GM23338 (cell line): Measurements from ENCODE around the gene RABGAP1L.

Source experiments
- CREB1 ChIP-seq: fragments of 250-450 bp; sonication (Bioruptor Pico); IDR thresholded peaks from 2 replicates; pipeline ENCODE4 v1.5.0; 2020; ENCODE audit warnings: low read depth, mild to moderate bottlenecking, moderate library complexity
- EZH2 ChIP-seq: fragments of 200-600 bp; sonication (generic); IDR thresholded peaks from one replicate; pipeline ENCODE4 v1.8.0; 2017; ENCODE audit warnings: antibody characterized with exemption, mild to moderate bottlenecking, low read depth; ENCODE audit not compliant: unreplicated experiment
- EZH2phosphoT487 ChIP-seq: fragments of 200-600 bp; sonication (generic); IDR thresholded peaks from one replicate; pipeline ENCODE4 v1.8.1; 2018; ENCODE audit warnings: antibody characterized with exemption; ENCODE audit not compliant: unreplicated experiment
- JUNB ChIP-seq: IDR thresholded peaks from one replicate; pipeline ENCODE4 v1.6.1; 2016; ENCODE audit warnings: antibody characterized with exemption; ENCODE audit not compliant: unreplicated experiment
- NANOG ChIP-seq: IDR thresholded peaks from 2 replicates; pipeline ENCODE4 v1.6.1; 2016; ENCODE audit warnings: antibody characterized with exemption, borderline replicate concordance
- POLR2AphosphoS5 ChIP-seq: IDR thresholded peaks from 2 replicates; pipeline ENCODE4 v1.6.1; 2016; ENCODE audit warnings: antibody characterized with exemption, low read depth
- STAT1 ChIP-seq: IDR thresholded peaks from one replicate; pipeline ENCODE4 v1.6.1; 2016; ENCODE audit warnings: antibody characterized with exemption; ENCODE audit not compliant: unreplicated experiment
- ZNF114 ChIP-seq: fragments of 250-450 bp; sonication (Bioruptor Pico); IDR thresholded peaks from 2 replicates; pipeline ENCODE4 v1.5.0; 2020; ENCODE audit warnings: mild to moderate bottlenecking, moderate library complexity
- ZNF331 ChIP-seq: fragments of 250-450 bp; sonication (Bioruptor Pico); IDR thresholded peaks from 2 replicates; pipeline ENCODE4 v1.5.0; 2020; ENCODE audit warnings: low read depth, mild to moderate bottlenecking, moderate library complexity
- TF ChIP-seq, protein P1 (sequence below), 2 experiments: fragments of 200-600 bp in 1 of 2; sonication (generic) in 1 of 2; conservative IDR thresholded peaks; 2 replicates each; pipeline versions ENCODE4 v1.5.1 to v1.6.1; 2016 to 2017; ENCODE audit warnings: antibody characterized with exemption in 2 of 2, low read depth in 2 of 2, mild to moderate bottlenecking in 2 of 2, moderate library complexity in 1 of 2
- TF ChIP-seq, protein P2 (sequence below): IDR thresholded peaks from one replicate; pipeline ENCODE4 v1.6.1; 2018; ENCODE audit warnings: antibody characterized with exemption; ENCODE audit not compliant: unreplicated experiment
- TF ChIP-seq, protein P3 (sequence below): IDR thresholded peaks from 2 replicates; pipeline ENCODE4 v1.6.1; 2016; ENCODE audit warnings: antibody characterized with exemption
- TF ChIP-seq, protein P4 (sequence below): fragments of 250-450 bp; sonication (Bioruptor Pico); IDR thresholded peaks from 2 replicates; pipeline ENCODE4 v1.5.0; 2020; ENCODE audit warnings: mild to moderate bottlenecking, moderate library complexity

DNA sequence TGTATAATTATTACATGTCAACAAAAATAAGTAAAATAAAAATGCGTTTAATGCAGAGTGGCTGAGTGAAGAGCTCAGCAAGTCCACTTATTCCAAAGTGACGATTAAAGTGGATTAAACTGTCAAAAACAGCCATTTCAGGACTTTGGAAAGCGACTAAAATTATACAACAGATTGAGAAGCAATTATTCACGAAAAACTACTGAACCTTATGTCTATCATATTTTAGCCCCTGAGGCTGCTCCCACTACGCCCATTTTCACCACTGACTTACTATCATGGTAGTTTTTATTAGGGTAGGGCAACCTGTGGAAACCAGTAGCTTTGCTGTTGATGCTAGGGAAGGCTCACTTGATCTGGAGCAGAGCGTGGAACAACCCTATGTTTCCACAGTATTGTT, 174.1 kb downstream of the RABGAP1L start:
- TF ChIP-seq, protein P1, sequence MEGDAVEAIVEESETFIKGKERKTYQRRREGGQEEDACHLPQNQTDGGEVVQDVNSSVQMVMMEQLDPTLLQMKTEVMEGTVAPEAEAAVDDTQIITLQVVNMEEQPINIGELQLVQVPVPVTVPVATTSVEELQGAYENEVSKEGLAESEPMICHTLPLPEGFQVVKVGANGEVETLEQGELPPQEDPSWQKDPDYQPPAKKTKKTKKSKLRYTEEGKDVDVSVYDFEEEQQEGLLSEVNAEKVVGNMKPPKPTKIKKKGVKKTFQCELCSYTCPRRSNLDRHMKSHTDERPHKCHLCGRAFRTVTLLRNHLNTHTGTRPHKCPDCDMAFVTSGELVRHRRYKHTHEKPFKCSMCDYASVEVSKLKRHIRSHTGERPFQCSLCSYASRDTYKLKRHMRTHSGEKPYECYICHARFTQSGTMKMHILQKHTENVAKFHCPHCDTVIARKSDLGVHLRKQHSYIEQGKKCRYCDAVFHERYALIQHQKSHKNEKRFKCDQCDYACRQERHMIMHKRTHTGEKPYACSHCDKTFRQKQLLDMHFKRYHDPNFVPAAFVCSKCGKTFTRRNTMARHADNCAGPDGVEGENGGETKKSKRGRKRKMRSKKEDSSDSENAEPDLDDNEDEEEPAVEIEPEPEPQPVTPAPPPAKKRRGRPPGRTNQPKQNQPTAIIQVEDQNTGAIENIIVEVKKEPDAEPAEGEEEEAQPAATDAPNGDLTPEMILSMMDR (conservative IDR thresholded peaks at IDR 0.05; ENCODE audit: low read depth in 2 of 2) = no peak
- no peak for TF ChIP-seq POLR2AphosphoS5
- no peak for TF ChIP-seq CREB1 (CRISPR knock-in tag)
- TF ChIP-seq EZH2phosphoT487 = no peak
- TF ChIP-seq, protein P2, sequence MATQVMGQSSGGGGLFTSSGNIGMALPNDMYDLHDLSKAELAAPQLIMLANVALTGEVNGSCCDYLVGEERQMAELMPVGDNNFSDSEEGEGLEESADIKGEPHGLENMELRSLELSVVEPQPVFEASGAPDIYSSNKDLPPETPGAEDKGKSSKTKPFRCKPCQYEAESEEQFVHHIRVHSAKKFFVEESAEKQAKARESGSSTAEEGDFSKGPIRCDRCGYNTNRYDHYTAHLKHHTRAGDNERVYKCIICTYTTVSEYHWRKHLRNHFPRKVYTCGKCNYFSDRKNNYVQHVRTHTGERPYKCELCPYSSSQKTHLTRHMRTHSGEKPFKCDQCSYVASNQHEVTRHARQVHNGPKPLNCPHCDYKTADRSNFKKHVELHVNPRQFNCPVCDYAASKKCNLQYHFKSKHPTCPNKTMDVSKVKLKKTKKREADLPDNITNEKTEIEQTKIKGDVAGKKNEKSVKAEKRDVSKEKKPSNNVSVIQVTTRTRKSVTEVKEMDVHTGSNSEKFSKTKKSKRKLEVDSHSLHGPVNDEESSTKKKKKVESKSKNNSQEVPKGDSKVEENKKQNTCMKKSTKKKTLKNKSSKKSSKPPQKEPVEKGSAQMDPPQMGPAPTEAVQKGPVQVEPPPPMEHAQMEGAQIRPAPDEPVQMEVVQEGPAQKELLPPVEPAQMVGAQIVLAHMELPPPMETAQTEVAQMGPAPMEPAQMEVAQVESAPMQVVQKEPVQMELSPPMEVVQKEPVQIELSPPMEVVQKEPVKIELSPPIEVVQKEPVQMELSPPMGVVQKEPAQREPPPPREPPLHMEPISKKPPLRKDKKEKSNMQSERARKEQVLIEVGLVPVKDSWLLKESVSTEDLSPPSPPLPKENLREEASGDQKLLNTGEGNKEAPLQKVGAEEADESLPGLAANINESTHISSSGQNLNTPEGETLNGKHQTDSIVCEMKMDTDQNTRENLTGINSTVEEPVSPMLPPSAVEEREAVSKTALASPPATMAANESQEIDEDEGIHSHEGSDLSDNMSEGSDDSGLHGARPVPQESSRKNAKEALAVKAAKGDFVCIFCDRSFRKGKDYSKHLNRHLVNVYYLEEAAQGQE = no peak
- TF ChIP-seq, protein P3, sequence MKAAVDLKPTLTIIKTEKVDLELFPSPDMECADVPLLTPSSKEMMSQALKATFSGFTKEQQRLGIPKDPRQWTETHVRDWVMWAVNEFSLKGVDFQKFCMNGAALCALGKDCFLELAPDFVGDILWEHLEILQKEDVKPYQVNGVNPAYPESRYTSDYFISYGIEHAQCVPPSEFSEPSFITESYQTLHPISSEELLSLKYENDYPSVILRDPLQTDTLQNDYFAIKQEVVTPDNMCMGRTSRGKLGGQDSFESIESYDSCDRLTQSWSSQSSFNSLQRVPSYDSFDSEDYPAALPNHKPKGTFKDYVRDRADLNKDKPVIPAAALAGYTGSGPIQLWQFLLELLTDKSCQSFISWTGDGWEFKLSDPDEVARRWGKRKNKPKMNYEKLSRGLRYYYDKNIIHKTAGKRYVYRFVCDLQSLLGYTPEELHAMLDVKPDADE = no peak
- no peak for TF ChIP-seq STAT1
- TF ChIP-seq EZH2 = no peak
- no peak for TF ChIP-seq ZNF114 (CRISPR knock-in tag)
- TF ChIP-seq JUNB = no peak
- TF ChIP-seq ZNF331 (CRISPR knock-in tag) = no peak
- no peak for TF ChIP-seq NANOG
- TF ChIP-seq, protein P4, sequence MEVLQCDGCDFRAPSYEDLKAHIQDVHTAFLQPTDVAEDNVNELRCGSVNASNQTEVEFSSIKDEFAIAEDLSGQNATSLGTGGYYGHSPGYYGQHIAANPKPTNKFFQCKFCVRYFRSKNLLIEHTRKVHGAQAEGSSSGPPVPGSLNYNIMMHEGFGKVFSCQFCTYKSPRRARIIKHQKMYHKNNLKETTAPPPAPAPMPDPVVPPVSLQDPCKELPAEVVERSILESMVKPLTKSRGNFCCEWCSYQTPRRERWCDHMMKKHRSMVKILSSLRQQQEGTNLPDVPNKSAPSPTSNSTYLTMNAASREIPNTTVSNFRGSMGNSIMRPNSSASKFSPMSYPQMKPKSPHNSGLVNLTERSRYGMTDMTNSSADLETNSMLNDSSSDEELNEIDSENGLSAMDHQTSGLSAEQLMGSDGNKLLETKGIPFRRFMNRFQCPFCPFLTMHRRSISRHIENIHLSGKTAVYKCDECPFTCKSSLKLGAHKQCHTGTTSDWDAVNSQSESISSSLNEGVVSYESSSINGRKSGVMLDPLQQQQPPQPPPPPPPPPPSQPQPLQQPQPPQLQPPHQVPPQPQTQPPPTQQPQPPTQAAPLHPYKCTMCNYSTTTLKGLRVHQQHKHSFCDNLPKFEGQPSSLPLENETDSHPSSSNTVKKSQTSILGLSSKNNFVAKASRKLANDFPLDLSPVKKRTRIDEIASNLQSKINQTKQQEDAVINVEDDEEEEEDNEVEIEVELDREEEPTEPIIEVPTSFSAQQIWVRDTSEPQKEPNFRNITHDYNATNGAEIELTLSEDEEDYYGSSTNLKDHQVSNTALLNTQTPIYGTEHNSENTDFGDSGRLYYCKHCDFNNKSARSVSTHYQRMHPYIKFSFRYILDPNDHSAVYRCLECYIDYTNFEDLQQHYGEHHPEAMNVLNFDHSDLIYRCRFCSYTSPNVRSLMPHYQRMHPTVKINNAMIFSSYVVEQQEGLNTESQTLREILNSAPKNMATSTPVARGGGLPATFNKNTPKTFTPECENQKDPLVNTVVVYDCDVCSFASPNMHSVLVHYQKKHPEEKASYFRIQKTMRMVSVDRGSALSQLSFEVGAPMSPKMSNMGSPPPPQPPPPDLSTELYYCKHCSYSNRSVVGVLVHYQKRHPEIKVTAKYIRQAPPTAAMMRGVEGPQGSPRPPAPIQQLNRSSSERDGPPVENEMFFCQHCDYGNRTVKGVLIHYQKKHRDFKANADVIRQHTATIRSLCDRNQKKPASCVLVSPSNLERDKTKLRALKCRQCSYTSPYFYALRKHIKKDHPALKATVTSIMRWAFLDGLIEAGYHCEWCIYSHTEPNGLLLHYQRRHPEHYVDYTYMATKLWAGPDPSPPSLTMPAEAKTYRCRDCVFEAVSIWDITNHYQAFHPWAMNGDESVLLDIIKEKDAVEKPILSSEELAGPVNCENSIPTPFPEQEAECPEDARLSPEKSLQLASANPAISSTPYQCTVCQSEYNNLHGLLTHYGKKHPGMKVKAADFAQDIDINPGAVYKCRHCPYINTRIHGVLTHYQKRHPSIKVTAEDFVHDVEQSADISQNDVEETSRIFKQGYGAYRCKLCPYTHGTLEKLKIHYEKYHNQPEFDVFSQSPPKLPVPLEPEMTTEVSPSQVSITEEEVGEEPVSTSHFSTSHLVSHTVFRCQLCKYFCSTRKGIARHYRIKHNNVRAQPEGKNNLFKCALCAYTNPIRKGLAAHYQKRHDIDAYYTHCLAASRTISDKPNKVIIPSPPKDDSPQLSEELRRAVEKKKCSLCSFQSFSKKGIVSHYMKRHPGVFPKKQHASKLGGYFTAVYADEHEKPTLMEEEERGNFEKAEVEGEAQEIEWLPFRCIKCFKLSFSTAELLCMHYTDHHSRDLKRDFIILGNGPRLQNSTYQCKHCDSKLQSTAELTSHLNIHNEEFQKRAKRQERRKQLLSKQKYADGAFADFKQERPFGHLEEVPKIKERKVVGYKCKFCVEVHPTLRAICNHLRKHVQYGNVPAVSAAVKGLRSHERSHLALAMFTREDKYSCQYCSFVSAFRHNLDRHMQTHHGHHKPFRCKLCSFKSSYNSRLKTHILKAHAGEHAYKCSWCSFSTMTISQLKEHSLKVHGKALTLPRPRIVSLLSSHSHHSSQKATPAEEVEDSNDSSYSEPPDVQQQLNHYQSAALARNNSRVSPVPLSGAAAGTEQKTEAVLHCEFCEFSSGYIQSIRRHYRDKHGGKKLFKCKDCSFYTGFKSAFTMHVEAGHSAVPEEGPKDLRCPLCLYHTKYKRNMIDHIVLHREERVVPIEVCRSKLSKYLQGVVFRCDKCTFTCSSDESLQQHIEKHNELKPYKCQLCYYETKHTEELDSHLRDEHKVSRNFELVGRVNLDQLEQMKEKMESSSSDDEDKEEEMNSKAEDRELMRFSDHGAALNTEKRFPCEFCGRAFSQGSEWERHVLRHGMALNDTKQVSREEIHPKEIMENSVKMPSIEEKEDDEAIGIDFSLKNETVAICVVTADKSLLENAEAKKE (CRISPR knock-in tag) = no peak
